Kidney epithelial cell (primary cell): Measurements from ENCODE around the gene RAMACL. TPM values are rescaled to one million over a fixed set of nuclear protein-coding genes. Genes with fewer than 3 reads are reported as not detected.

Source experiments
- DNase-seq: peaks from one replicate; pipeline ENCODE4 v3.0.0-alpha.2; 2010; ENCODE audit warnings: low read depth
- H3K27me3 ChIP-seq: 2 replicates; pipeline ENCODE4 v1.6.0; 2011; ENCODE audit warnings: low read length; ENCODE audit not compliant: control insufficient read depth, insufficient read depth
- H3K36me3 ChIP-seq: 2 replicates; pipeline ENCODE4 v1.5.1; 2011; ENCODE audit warnings: low read length; ENCODE audit not compliant: control insufficient read depth, insufficient read depth
- H3K4me3 ChIP-seq: 2 replicates; pipeline ENCODE4 v1.5.1; 2011; ENCODE audit warnings: low read depth, mild to moderate bottlenecking, control low read depth, low read length
- total RNA-seq: library from RNA; depleted of rRNA; stranded (reverse); fragments of >200 nt; gene quantifications from 2 replicates; pipeline ENCODE4 v1.2.3, GENCODE V29; 2015
- TF ChIP-seq, protein P1 (sequence below): IDR thresholded peaks from 2 replicates; pipeline ENCODE4 v1.5.1; 2011; ENCODE audit warnings: mild to moderate bottlenecking, moderate library complexity, low read length, control low read depth, inconsistent platforms; ENCODE audit not compliant: insufficient read depth, poor library complexity, severe bottlenecking

The RAMACL gene
- total RNA-seq, 1 donor from 2014 or later = 0.88 TPM

GRCh38 chr6:166560222-166560621, 26.3 kb downstream of the RAMACL start:
- DNase-seq = no peak
- H3K36me3 ChIP-seq = no peaks in the 10 kb centered on the region
- no peaks in the 10 kb centered on the region for H3K27me3 ChIP-seq
- TF ChIP-seq, protein P1, sequence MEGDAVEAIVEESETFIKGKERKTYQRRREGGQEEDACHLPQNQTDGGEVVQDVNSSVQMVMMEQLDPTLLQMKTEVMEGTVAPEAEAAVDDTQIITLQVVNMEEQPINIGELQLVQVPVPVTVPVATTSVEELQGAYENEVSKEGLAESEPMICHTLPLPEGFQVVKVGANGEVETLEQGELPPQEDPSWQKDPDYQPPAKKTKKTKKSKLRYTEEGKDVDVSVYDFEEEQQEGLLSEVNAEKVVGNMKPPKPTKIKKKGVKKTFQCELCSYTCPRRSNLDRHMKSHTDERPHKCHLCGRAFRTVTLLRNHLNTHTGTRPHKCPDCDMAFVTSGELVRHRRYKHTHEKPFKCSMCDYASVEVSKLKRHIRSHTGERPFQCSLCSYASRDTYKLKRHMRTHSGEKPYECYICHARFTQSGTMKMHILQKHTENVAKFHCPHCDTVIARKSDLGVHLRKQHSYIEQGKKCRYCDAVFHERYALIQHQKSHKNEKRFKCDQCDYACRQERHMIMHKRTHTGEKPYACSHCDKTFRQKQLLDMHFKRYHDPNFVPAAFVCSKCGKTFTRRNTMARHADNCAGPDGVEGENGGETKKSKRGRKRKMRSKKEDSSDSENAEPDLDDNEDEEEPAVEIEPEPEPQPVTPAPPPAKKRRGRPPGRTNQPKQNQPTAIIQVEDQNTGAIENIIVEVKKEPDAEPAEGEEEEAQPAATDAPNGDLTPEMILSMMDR = no peak
- H3K4me3 ChIP-seq = no peak overlapping the region

- Histone ChIP-seq H3K4me3 (no peak overlapping the region), H3K27me3 (no peaks in the 10 kb centered on the region), H3K36me3 (no peaks in the 10 kb centered on the region)
- TF ChIP-seq, protein P1 = no peak
- no peak for DNase-seq
Measured at GRCh38 chr6:166559662-166560061, 26.8 kb downstream of the RAMACL start.

DNA sequence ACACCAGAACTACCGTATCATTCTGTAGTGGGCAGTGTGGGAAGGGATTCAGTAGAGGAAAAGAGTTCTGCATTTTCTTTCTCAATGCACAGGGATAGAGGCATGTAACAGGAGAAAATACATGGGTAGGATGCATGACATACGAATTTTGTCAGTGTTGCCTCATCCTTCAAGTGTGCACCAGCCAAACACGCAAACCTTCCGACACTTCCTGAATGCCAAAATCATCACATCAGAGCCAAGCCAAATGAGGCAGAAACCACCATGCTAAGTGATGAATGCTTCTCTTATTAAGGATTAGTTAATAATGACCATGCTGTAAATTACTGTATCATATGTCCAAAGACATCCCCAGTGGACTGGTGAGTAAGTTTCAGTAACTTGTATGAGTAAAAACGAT, 27.3 kb downstream of the RAMACL start:
- TF ChIP-seq, protein P1 = no peak
- Histone ChIP-seq H3K27me3 (no peaks in the 10 kb centered on the region), H3K36me3 (no peaks in the 10 kb centered on the region), H3K4me3 (no peak overlapping the region)
- DNase-seq = no peak

- Histone ChIP-seq H3K27me3 (no peaks in the 10 kb centered on the region), H3K4me3 (no peak overlapping the region), H3K36me3 (no peaks in the 10 kb centered on the region)
- TF ChIP-seq, protein P1 = no peak
- DNase-seq = no peak
Measured at GRCh38 chr6:166558156-166559005, 28.1 kb downstream of the RAMACL start.

GRCh38 chr6:166556863-166557322, 29.6 kb downstream of the RAMACL start:
- peak; percentile 85 for DNase-seq
- TF ChIP-seq, protein P1 = no peak
- H3K4me3 ChIP-seq = no peak overlapping the region
- H3K27me3 ChIP-seq = no peaks in the 10 kb centered on the region
- H3K36me3 ChIP-seq = no peaks in the 10 kb centered on the region
